ENCODE measurements around the gene GMCL2.

GRCh38 chr5:178147406-178147805, 39.8 kb downstream of the GMCL2 start:
- TF ChIP-seq CTCF (conservative IDR thresholded peaks at IDR 0.05) = no peak
- TF ChIP-seq ZFX (IDR thresholded peaks at IDR 0.05) = no peak

All from C4-2B (cell line).